ENCODE data around the gene ORAI3. TPM values are rescaled to one million over a fixed set of nuclear protein-coding genes. Genes with fewer than 3 reads are reported as not detected.

Gene ORAI3
- total and polyA plus RNA-seq, 4 experiments from 2014 or later = 16.2 to 22.0 (median 18.4) TPM

DNA sequence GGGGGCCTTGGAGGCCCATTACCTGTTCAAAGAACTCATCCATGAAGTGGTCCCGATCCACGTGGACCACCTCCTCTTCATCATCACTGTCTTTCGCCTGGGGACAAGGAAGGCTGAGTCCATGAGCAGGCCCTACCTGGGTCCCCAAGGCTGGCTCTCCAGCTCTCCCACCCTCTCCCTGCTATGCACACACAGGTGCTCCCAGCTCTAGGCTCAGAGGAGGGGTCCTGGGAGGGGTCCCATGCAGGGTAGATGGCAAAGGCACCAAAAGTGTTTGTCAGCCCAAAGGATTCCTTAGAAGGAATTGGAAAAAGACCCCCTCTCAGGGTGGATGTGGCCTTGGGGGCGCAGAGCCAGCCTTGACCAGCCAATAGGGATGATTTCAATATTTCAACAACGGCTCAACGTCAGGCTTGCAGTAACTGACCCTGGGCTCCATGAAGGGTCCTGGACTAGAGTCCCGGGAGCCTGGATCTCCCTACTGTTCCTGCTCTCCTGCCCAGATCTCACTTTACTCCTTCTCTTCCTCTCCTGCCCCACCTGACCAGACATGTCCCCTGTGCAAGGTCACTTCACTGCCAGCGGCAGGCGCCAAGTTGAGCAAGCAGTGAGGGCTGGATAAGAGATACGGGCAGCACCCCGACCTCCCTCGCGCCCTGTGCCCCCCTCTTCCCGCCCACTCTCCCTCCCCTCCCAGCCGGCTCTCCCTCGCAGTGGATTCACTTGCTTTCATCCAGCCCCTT is 52.8 kb downstream of the ORAI3 start:
- H3K27me3 Mint-ChIP-seq = peaks cover 0 to 3% of the 10 kb centered on the region in 2 donors
- H3K4me3 Mint-ChIP-seq = no peak overlapping the region
- CTCF ChIA-PET (ENCODE audit: partially characterized antibody) = interaction anchor here (1.5 kb wide), 1 partner anchor 17 kb away, joined by 7 read pairs; the partner anchor contains the start of gene HSD3B7
- H3K4me1 Mint-ChIP-seq = peaks cover 0 to 3% (median 0%) of the 10 kb centered on the region in 4 donors
- H3K27ac Mint-ChIP-seq = no peak overlapping the region
- H3K36me3 ChIP-seq (ENCODE audit: insufficient read depth, low read length) = no peaks in the 10 kb centered on the region
- H3K4me3 ChIP-seq (ENCODE audit: low read length in 2 of 2) = no peak overlapping the region
- intact Hi-C loops (cut with micrococcal nuclease) = no loop called here
- POLR2A ChIA-PET (ENCODE audit: partially characterized antibody) = no interaction called here
- no peaks in the 10 kb centered on the region for H3K9me3 ChIP-seq (ENCODE audit: control insufficient read depth in 1 of 2, low read length in 2 of 2)
- H3K36me3 Mint-ChIP-seq = no peaks in the 10 kb centered on the region
- DNase-seq = no peak
- no peaks in the 10 kb centered on the region for H3K27me3 ChIP-seq (ENCODE audit: insufficient read depth, low read length)
- no peaks in the 10 kb centered on the region for H3K9me3 Mint-ChIP-seq
- peaks cover 7% of the 10 kb centered on the region for H3K4me1 ChIP-seq (ENCODE audit: insufficient read depth, low read length)
- no peak overlapping the region for H3K27ac ChIP-seq (ENCODE audit: low read depth, low read length)

- peaks cover 0 to 3% of the 10 kb centered on the region in 2 donors for H3K27me3 Mint-ChIP-seq
- POLR2A ChIA-PET (ENCODE audit: partially characterized antibody) = interaction anchor here (0.7 to 1.0 kb wide), 2 partner anchors 72 to 178 kb away, joined by 3 read pairs; partner anchors contain the start of genes ZNF646 and ZNF668
- no peaks in the 10 kb centered on the region for H3K36me3 ChIP-seq (ENCODE audit: insufficient read depth, low read length)
- peak overlapping the region in 1 of 8 donors; percentile 45 for H3K4me3 Mint-ChIP-seq
- H3K27ac Mint-ChIP-seq = no peak overlapping the region
- no peak overlapping the region for H3K27ac ChIP-seq (ENCODE audit: low read depth, low read length)
- H3K9me3 Mint-ChIP-seq = no peaks in the 10 kb centered on the region
- no peak overlapping the region for H3K4me3 ChIP-seq (ENCODE audit: low read length in 2 of 2)
- H3K9me3 ChIP-seq (ENCODE audit: control insufficient read depth in 1 of 2, low read length in 2 of 2) = no peaks in the 10 kb centered on the region
- no peaks in the 10 kb centered on the region for H3K36me3 Mint-ChIP-seq
- CTCF ChIA-PET (ENCODE audit: partially characterized antibody) = interaction anchor here (1.5 kb wide), 1 partner anchor 17 kb away, joined by 7 read pairs; the partner anchor contains the start of gene HSD3B7
- peaks cover 3% of the 10 kb centered on the region for H3K4me1 ChIP-seq (ENCODE audit: insufficient read depth, low read length)
- H3K27me3 ChIP-seq (ENCODE audit: insufficient read depth, low read length) = no peaks in the 10 kb centered on the region
- intact Hi-C loops (cut with micrococcal nuclease) = no loop called here
- peaks cover 0 to 3% (median 0%) of the 10 kb centered on the region in 4 donors for H3K4me1 Mint-ChIP-seq
- DNase-seq = no peak
These were observed 53.4 kb downstream of the ORAI3 start for GRCh38 chr16:31002250-31002700.

GRCh38 chr16:31002862-31003341 is 54.0 kb downstream of the ORAI3 start:
- Mint-ChIP-seq H3K36me3 (no peaks in the 10 kb centered on the region), H3K4me1 (peaks cover 0 to 3% (median 0%) of the 10 kb centered on the region in 4 donors), H3K27me3 (peaks cover 0 to 3% of the 10 kb centered on the region in 2 donors), H3K4me3 (no peak overlapping the region), H3K9me3 (no peaks in the 10 kb centered on the region), H3K27ac (no peak overlapping the region)
- ChIA-PET CTCF (ENCODE audit: partially characterized antibody) (interaction anchor here (1.5 kb wide), 1 partner anchor 18 kb away, joined by 7 read pairs; the partner anchor contains the start of gene HSD3B7), POLR2A (ENCODE audit: partially characterized antibody) (interaction anchor here (0.7 to 1.0 kb wide), 2 partner anchors 71 to 178 kb away, joined by 3 read pairs; partner anchors contain the start of genes ZNF646 and ZNF668)
- no peak for DNase-seq
- H3K9me3 ChIP-seq (ENCODE audit: control insufficient read depth in 1 of 2, low read length in 2 of 2) = no peaks in the 10 kb centered on the region
- H3K27me3 ChIP-seq (ENCODE audit: insufficient read depth, low read length) = no peaks in the 10 kb centered on the region
- no peak overlapping the region for H3K4me3 ChIP-seq (ENCODE audit: low read length in 2 of 2)
- no peaks in the 10 kb centered on the region for H3K36me3 ChIP-seq (ENCODE audit: insufficient read depth, low read length)
- no peak overlapping the region for H3K27ac ChIP-seq (ENCODE audit: low read depth, low read length)
- H3K4me1 ChIP-seq (ENCODE audit: insufficient read depth, low read length) = no peaks in the 10 kb centered on the region
- intact Hi-C loops (cut with micrococcal nuclease) = no loop called here

DNA sequence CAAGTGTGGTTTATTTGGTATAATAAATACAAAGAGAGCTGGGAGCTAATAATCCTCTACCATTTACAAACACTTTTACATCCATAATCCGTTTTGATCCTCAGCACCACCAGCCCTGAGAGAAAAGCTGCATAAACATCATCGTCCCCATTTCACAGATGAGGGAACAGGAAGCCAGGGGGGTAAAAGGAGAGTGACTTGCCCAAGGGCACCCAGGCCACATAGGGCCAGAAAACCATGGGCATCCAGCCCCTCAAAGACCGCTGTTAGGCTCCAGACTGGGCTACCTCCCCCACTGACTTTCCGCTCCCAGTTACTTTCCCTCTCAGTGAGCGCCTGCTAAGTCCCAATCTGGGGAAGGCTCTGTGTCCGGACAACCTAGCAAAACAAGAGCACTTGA is 54.9 kb downstream of the ORAI3 start:
- H3K27me3 ChIP-seq (ENCODE audit: insufficient read depth, low read length) = no peaks in the 10 kb centered on the region
- Mint-ChIP-seq H3K4me1 (peaks cover 0 to 3% (median 0%) of the 10 kb centered on the region in 4 donors), H3K27ac (no peak overlapping the region), H3K9me3 (no peaks in the 10 kb centered on the region), H3K36me3 (no peaks in the 10 kb centered on the region), H3K27me3 (peaks cover 0 to 3% of the 10 kb centered on the region in 2 donors), H3K4me3 (no peak overlapping the region)
- DNase-seq = no peak
- no peaks in the 10 kb centered on the region for H3K9me3 ChIP-seq (ENCODE audit: control insufficient read depth in 1 of 2, low read length in 2 of 2)
- no peaks in the 10 kb centered on the region for H3K4me1 ChIP-seq (ENCODE audit: insufficient read depth, low read length)
- H3K4me3 ChIP-seq (ENCODE audit: low read length in 2 of 2) = no peak overlapping the region
- no peak overlapping the region for H3K27ac ChIP-seq (ENCODE audit: low read depth, low read length)
- CTCF ChIA-PET (ENCODE audit: partially characterized antibody) = interaction anchor here (1.1 to 1.2 kb wide), 2 partner anchors 18 to 19 kb away, joined by 3 read pairs; partner anchors contain the start of gene HSD3B7
- intact Hi-C loops (cut with micrococcal nuclease) = no loop called here
- POLR2A ChIA-PET (ENCODE audit: partially characterized antibody) = no interaction called here
- H3K36me3 ChIP-seq (ENCODE audit: insufficient read depth, low read length) = no peaks in the 10 kb centered on the region

Other genes with a start within 250 kb of the ORAI3 start
- 100 to 1,000 TPM; 101 to 115 TPM for gene SRCAP, start 249.9 kb upstream of the ORAI3 start, total RNA-seq
- 10 to 100 TPM in 1 of 2 donors, 1 to 10 TPM in 1; 1.2 to 35.4 TPM for gene SRCAP, start 249.9 kb upstream of the ORAI3 start, polyA plus RNA-seq
- 10 to 100 TPM; 54.1 to 54.9 TPM for gene PHKG2, start 200.6 kb upstream of the ORAI3 start, total RNA-seq
- gene PHKG2, start 200.6 kb upstream of the ORAI3 start, polyA plus RNA-seq = 10 to 100 TPM; 42.0 to 63.5 TPM
- 1 to 10 TPM; 2.6 to 3.4 TPM for gene CFAP119, start 187.0 kb upstream of the ORAI3 start, total RNA-seq
- gene CFAP119, start 187.0 kb upstream of the ORAI3 start, polyA plus RNA-seq = under 1 TPM; 0.22 to 0.42 TPM
- 100 to 1,000 TPM; 101 to 109 TPM for gene RNF40, start 186.7 kb upstream of the ORAI3 start, total RNA-seq
- gene RNF40, start 186.7 kb upstream of the ORAI3 start, polyA plus RNA-seq = 10 to 100 TPM; 16.6 to 52.4 TPM
- 1 to 10 TPM; 4.7 to 5.4 TPM for gene ZNF629, start 161.9 kb upstream of the ORAI3 start, total RNA-seq
- gene ZNF629, start 161.9 kb upstream of the ORAI3 start, polyA plus RNA-seq = under 1 TPM; 0.07 to 0.94 TPM
- gene BCL7C, start 55.0 kb upstream of the ORAI3 start, total RNA-seq = 10 to 100 TPM; 25.5 to 27.3 TPM
- gene BCL7C, start 55.0 kb upstream of the ORAI3 start, polyA plus RNA-seq = 10 to 100 TPM; 45.4 to 53.1 TPM
- under 1 TPM; 0.19 to 0.26 TPM for gene CTF1, start 52.5 kb upstream of the ORAI3 start, total RNA-seq
- not detected for gene CTF1, start 52.5 kb upstream of the ORAI3 start, polyA plus RNA-seq
- 10 to 100 TPM; 15.6 to 15.8 TPM for gene FBXL19, start 25.5 kb upstream of the ORAI3 start, total RNA-seq
- gene FBXL19, start 25.5 kb upstream of the ORAI3 start, polyA plus RNA-seq = under 1 TPM in 1 of 2 donors, not detected in 1; 0.16 TPM
- gene SETD1A, start 8.7 kb downstream of the ORAI3 start, total RNA-seq = 10 to 100 TPM; 32.1 to 33.2 TPM
- 1 to 10 TPM in 1 of 2 donors, not detected in 1; 5.6 TPM for gene SETD1A, start 8.7 kb downstream of the ORAI3 start, polyA plus RNA-seq
- gene HSD3B7, start 36.1 kb downstream of the ORAI3 start, total RNA-seq = 1 to 10 TPM; 3.6 to 4.3 TPM
- 1 to 10 TPM in 1 of 2 donors, under 1 TPM in 1; 0.08 to 1.2 TPM for gene HSD3B7, start 36.1 kb downstream of the ORAI3 start, polyA plus RNA-seq
- gene STX1B, start 61.6 kb downstream of the ORAI3 start, total RNA-seq = 1 to 10 TPM; 1.5 to 2.4 TPM
- not detected for gene STX1B, start 61.6 kb downstream of the ORAI3 start, polyA plus RNA-seq
- gene STX4, start 84.5 kb downstream of the ORAI3 start, total RNA-seq = 100 to 1,000 TPM; 106 to 111 TPM
- gene STX4, start 84.5 kb downstream of the ORAI3 start, polyA plus RNA-seq = 10 to 100 TPM; 21.2 to 33.0 TPM
- gene ZNF668, start 125.2 kb downstream of the ORAI3 start, total RNA-seq = 10 to 100 TPM; 11.7 to 13.6 TPM
- 1 to 10 TPM; 3.0 to 6.8 TPM for gene ZNF668, start 125.2 kb downstream of the ORAI3 start, polyA plus RNA-seq
- gene ZNF646, start 125.4 kb downstream of the ORAI3 start, total RNA-seq = 10 to 100 TPM; 46.9 to 47.0 TPM
- gene ZNF646, start 125.4 kb downstream of the ORAI3 start, polyA plus RNA-seq = 1 to 10 TPM in 1 of 2 donors, under 1 TPM in 1; 0.77 to 8.9 TPM
- gene PRSS53, start 139.9 kb downstream of the ORAI3 start, total RNA-seq = 10 to 100 TPM; 13.3 to 13.5 TPM
- under 1 TPM; 0.43 to 0.69 TPM for gene PRSS53, start 139.9 kb downstream of the ORAI3 start, polyA plus RNA-seq
- gene VKORC1, start 145.7 kb downstream of the ORAI3 start, total RNA-seq = 10 to 100 TPM; 48.9 to 51.3 TPM
- gene VKORC1, start 145.7 kb downstream of the ORAI3 start, polyA plus RNA-seq = 100 to 1,000 TPM in 1 of 2 donors, 10 to 100 TPM in 1; 93.7 to 114 TPM
- gene BCKDK, start 159.3 kb downstream of the ORAI3 start, total RNA-seq = 10 to 100 TPM; 17.0 to 21.1 TPM
- 10 to 100 TPM; 22.3 to 24.3 TPM for gene BCKDK, start 159.3 kb downstream of the ORAI3 start, polyA plus RNA-seq
- 10 to 100 TPM; 90.8 to 94.2 TPM for gene KAT8, start 168.6 kb downstream of the ORAI3 start, total RNA-seq
- gene KAT8, start 168.6 kb downstream of the ORAI3 start, polyA plus RNA-seq = 10 to 100 TPM; 37.5 to 68.8 TPM
- not detected for gene PRSS8, start 186.7 kb downstream of the ORAI3 start, total RNA-seq
- under 1 TPM in 1 of 2 donors, not detected in 1; 0.33 TPM for gene PRSS8, start 186.7 kb downstream of the ORAI3 start, polyA plus RNA-seq
- under 1 TPM; 0.33 to 0.67 TPM for gene PRSS36, start 201.0 kb downstream of the ORAI3 start, total RNA-seq
- gene PRSS36, start 201.0 kb downstream of the ORAI3 start, polyA plus RNA-seq = under 1 TPM; 0.47 to 0.94 TPM
- gene FUS, start 231.1 kb downstream of the ORAI3 start, total RNA-seq = 100 to 1,000 TPM; 500 to 536 TPM
- 100 to 1,000 TPM in 1 of 2 donors, 10 to 100 TPM in 1; 88.1 to 163 TPM for gene FUS, start 231.1 kb downstream of the ORAI3 start, polyA plus RNA-seq